ENCODE results near the gene ADSS1.

ADSS1 gene

GRCh38 chr14:104770851-104771272 lies 46.8 kb downstream of the ADSS1 start:
- no peak for DNase-seq

GRCh38 chr14:104771374-104771773 lies 47.3 kb downstream of the ADSS1 start:
- DNase-seq: no peak

- DNase-seq: no peak
Measured at GRCh38 chr14:104771918-104772706, 48.1 kb downstream of the ADSS1 start.

- DNase-seq: no peak
Measured at GRCh38 chr14:104772707-104773504, 48.9 kb downstream of the ADSS1 start.

- no peak for DNase-seq
Measured at GRCh38 chr14:104773505-104774452, 49.8 kb downstream of the ADSS1 start.

GRCh38 chr14:104774453-104775072 lies 50.5 kb downstream of the ADSS1 start:
- no peak for DNase-seq

- DNase-seq: no peak
Measured at GRCh38 chr14:104775073-104775489, 51.1 kb downstream of the ADSS1 start.

- no peak for DNase-seq
Measured at GRCh38 chr14:104776481-104776880, 52.5 kb downstream of the ADSS1 start.

GRCh38 chr14:104776961-104777807 lies 53.2 kb downstream of the ADSS1 start:
- DNase-seq: no peak

- DNase-seq: no peak
Measured at GRCh38 chr14:104777808-104778249, 53.8 kb downstream of the ADSS1 start.

GRCh38 chr14:104778694-104779331 lies 54.8 kb downstream of the ADSS1 start:
- no peak for DNase-seq

- no peak for DNase-seq
Measured at GRCh38 chr14:104779776-104780512, 55.9 kb downstream of the ADSS1 start.

- no peak for DNase-seq
Measured at GRCh38 chr14:104780513-104781030, 56.5 kb downstream of the ADSS1 start.

GRCh38 chr14:104781271-104782077 lies 57.4 kb downstream of the ADSS1 start:
- DNase-seq: no peak

- DNase-seq: no peak
Measured at GRCh38 chr14:104782086-104782807, 58.2 kb downstream of the ADSS1 start.

GRCh38 chr14:104782808-104783139 lies 58.7 kb downstream of the ADSS1 start:
- DNase-seq: no peak

- no peak for DNase-seq
Measured at GRCh38 chr14:104783484-104784217, 59.6 kb downstream of the ADSS1 start.

- no peak for DNase-seq
Measured at GRCh38 chr14:104784218-104784568, 60.2 kb downstream of the ADSS1 start.
